Muscle layer of colon (tissue), 2 donors: ENCODE measurements around the gene SNAP29.

Experiments
- H3K27ac ChIP-seq: one replicate; pipeline ENCODE4 v1.7.0; 2013; ENCODE audit warnings: low read depth, mild to moderate bottlenecking, low read length, moderate library complexity
- H3K27me3 ChIP-seq, 2 donors: one replicate each; pipeline ENCODE4 v1.7.0; 2013; ENCODE audit warnings: low read length in 2 of 2, mild to moderate bottlenecking in 2 of 2; ENCODE audit not compliant: insufficient read depth in 2 of 2, control insufficient read depth in 1 of 2
- H3K36me3 ChIP-seq: one replicate; pipeline ENCODE4 v1.7.0; 2013; ENCODE audit warnings: mild to moderate bottlenecking, low read length; ENCODE audit not compliant: insufficient read depth
- H3K4me1 ChIP-seq: one replicate; pipeline ENCODE4 v1.7.0; 2013; ENCODE audit warnings: mild to moderate bottlenecking, low read length; ENCODE audit not compliant: insufficient read depth
- H3K4me3 ChIP-seq, 2 donors: one replicate each; pipeline ENCODE4 v1.7.0; 2013; ENCODE audit warnings: low read length in 2 of 2, low read depth in 1 of 2, mild to moderate bottlenecking in 1 of 2, moderate library complexity in 1 of 2
- H3K9ac ChIP-seq: one replicate; pipeline ENCODE4 v1.7.0; 2013; ENCODE audit warnings: low read length
- H3K9me3 ChIP-seq: one replicate; pipeline ENCODE4 v1.7.0; 2013; ENCODE audit warnings: mild to moderate bottlenecking, low read length
- donor health status: abdominal sarcoma.
- donor health status: Adenocarcinoma of cecum.

Gene SNAP29

DNA sequence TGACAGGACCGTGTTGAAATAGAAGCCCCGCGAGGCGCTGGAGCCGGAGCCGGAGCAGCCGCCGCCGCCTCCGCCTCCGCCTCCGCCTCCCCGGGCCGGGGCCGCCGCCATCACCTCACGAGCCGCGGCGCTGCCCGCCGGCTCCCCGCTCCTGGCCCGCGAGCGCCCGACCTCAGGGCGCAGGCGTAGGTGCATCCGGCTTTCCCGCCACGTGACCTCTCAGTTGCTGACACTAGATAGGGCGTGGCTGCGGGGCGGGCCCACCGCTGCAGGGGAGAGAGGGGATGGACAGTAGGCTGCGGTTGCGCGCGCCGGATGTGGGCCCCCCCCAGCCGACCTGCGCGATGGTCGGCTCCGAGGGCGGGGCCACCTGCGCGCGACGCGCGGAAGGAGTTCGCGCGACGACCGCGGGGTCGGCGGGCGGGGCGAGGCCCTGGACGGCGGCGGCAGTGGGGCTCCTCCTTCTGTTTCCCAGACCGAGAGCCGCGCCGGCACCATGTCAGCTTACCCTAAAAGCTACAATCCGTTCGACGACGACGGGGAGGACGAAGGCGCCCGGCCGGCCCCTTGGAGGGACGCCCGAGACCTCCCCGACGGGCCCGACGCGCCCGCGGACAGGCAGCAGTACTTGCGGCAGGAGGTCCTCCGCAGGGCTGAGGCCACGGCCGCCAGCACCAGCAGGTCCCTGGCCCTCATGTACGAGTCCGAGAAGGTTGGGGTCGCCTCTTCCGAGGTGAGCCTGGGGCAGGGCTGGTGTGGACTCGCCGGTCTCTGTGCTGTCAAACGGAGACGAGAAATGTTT is at the start of gene SNAP29, which contains the start of gene PI4KA:
SNAP29 (plus strand) TSS at position 393 of the 802 bp plus-strand sequence; CDS start at position 497, 104 bp downstream.
PI4KA (minus strand) TSS at position 197 of the 802 bp plus-strand sequence; CDS start at position 111, 86 bp downstream.
- no peaks in the 10 kb centered on the region for H3K9me3 ChIP-seq
- H3K27me3 ChIP-seq, result no peaks in the 10 kb centered on the region
- H3K9ac ChIP-seq, result peak within 1 kb of the TSS; percentile 57
- H3K36me3 ChIP-seq, result no peaks in the 10 kb centered on the region
- peak within 1 kb of the TSS; percentile 67 to 79 for H3K4me3 ChIP-seq
- H3K4me1 ChIP-seq, result peaks cover 23% of the 10 kb centered on the region
- peak within 1 kb of the TSS; percentile 71 for H3K27ac ChIP-seq

GRCh38 chr22:20809538-20810185 is 49.1 kb upstream of the SNAP29 start:
- H3K9me3 ChIP-seq, result no peaks in the 10 kb centered on the region
- H3K27me3 ChIP-seq, result no peaks in the 10 kb centered on the region
- no peak overlapping the region for H3K4me3 ChIP-seq
- no peak overlapping the region for H3K27ac ChIP-seq
- H3K4me1 ChIP-seq, result no peaks in the 10 kb centered on the region
- no peak overlapping the region for H3K9ac ChIP-seq
- H3K36me3 ChIP-seq, result peaks cover 67% of the 10 kb centered on the region

GRCh38 chr22:20810645-20811044 is 48.2 kb upstream of the SNAP29 start:
- Histone ChIP-seq H3K4me1 (no peaks in the 10 kb centered on the region), H3K27me3 (no peaks in the 10 kb centered on the region), H3K36me3 (peaks cover 64% of the 10 kb centered on the region), H3K27ac (no peak overlapping the region), H3K9me3 (no peaks in the 10 kb centered on the region), H3K4me3 (no peak overlapping the region), H3K9ac (no peak overlapping the region)

- Histone ChIP-seq H3K9me3 (no peaks in the 10 kb centered on the region), H3K9ac (no peak overlapping the region), H3K27me3 (no peaks in the 10 kb centered on the region), H3K4me1 (no peaks in the 10 kb centered on the region), H3K4me3 (no peak overlapping the region), H3K36me3 (peaks cover 60% of the 10 kb centered on the region), H3K27ac (no peak overlapping the region)
Measured at GRCh38 chr22:20811171-20811570, 47.6 kb upstream of the SNAP29 start.

DNA sequence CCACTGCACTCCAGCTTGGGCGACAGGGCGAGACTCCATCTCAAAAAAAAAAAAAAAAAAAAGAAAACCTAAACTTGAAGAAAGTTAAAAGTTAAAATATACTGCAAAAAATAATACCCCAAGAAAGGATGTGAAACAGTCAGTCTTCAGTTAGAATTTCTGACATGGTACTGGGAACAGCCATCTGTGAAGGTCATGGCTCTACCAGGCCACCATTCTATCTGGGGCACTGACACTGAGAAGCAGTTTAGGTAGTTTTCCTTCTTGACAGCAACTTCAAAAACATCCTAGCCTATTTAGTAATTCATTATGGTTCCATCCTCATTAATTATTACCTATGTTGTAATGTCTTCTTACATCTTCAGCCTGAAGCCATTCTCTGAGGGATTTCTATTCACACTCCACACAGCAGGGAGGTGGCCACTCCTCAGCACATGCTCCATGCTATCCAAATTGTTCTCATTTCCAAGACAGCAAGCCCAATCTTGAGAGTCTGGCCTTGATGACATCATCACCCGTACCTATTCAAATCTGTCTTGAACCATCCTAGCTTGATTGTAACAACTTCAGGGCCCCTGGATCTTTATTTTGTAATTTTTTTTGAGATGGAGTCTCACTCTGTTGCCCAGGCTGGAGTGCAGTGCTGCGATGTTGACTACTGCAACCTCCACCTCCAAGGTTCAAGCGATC is 46.7 kb upstream of the SNAP29 start:
- Histone ChIP-seq H3K36me3 (peaks cover 60% of the 10 kb centered on the region), H3K4me1 (no peaks in the 10 kb centered on the region), H3K9me3 (no peaks in the 10 kb centered on the region), H3K27me3 (no peaks in the 10 kb centered on the region), H3K9ac (no peak overlapping the region), H3K27ac (no peak overlapping the region), H3K4me3 (no peak overlapping the region)

DNA sequence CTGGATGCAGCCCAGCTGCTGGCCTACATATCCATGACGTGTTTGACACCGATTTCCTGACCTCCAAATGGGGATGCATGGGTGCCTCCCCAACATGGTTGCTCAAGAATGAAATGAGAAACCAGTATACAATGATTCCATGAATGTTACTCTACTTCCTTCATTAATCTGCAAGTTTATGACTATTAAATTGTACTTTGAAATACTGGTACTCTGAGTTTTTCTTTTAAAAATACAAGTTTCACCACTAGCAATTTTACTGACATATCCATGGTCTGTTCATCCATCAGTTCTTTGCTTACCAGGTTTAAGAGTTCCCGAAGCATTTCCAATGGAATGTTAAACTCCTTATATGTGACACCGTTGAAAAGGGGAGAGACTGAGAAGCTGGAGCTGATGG is 45.8 kb upstream of the SNAP29 start:
- H3K27ac ChIP-seq, result no peak overlapping the region
- H3K9me3 ChIP-seq, result no peaks in the 10 kb centered on the region
- H3K9ac ChIP-seq, result no peak overlapping the region
- H3K4me3 ChIP-seq, result no peak overlapping the region
- no peaks in the 10 kb centered on the region for H3K4me1 ChIP-seq
- H3K27me3 ChIP-seq, result no peaks in the 10 kb centered on the region
- peaks cover 57% of the 10 kb centered on the region for H3K36me3 ChIP-seq

- Histone ChIP-seq H3K36me3 (peaks cover 57% of the 10 kb centered on the region), H3K27ac (no peak overlapping the region), H3K9ac (no peak overlapping the region), H3K4me1 (no peaks in the 10 kb centered on the region), H3K4me3 (no peak overlapping the region), H3K27me3 (no peaks in the 10 kb centered on the region), H3K9me3 (no peaks in the 10 kb centered on the region)
Measured at GRCh38 chr22:20814221-20814808, 44.5 kb upstream of the SNAP29 start.

DNA sequence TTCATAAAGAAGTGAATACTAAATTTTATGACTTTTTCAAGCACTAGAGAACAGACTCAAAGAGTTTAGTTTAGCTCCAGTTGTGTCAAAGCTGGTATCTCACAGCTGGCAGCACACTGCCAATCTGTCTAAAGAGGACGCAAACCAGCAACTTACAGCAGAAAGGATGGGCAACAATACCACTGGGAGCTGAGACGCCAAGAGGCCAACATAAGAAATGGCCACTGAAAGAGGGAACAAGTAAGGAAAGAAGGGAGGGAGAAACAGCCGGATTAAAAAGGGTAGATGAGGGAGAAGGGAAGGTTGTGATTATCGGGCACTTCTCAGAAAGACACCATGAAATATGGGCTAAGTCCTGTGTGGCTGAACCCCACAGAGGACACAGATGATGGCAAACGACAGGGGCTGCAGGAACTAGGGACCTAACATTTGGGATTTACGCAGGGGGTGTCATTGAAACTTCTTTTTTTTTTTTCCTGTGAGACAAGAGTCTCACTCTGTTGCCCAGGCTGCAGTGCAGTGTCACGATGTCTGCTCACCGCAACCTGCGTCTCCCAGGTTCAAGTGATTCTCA is 43.2 kb upstream of the SNAP29 start:
- no peak overlapping the region for H3K27ac ChIP-seq
- no peaks in the 10 kb centered on the region for H3K4me1 ChIP-seq
- H3K9me3 ChIP-seq, result no peaks in the 10 kb centered on the region
- H3K9ac ChIP-seq, result no peak overlapping the region
- no peaks in the 10 kb centered on the region for H3K27me3 ChIP-seq
- H3K36me3 ChIP-seq, result peaks cover 56% of the 10 kb centered on the region
- H3K4me3 ChIP-seq, result no peak overlapping the region

DNA sequence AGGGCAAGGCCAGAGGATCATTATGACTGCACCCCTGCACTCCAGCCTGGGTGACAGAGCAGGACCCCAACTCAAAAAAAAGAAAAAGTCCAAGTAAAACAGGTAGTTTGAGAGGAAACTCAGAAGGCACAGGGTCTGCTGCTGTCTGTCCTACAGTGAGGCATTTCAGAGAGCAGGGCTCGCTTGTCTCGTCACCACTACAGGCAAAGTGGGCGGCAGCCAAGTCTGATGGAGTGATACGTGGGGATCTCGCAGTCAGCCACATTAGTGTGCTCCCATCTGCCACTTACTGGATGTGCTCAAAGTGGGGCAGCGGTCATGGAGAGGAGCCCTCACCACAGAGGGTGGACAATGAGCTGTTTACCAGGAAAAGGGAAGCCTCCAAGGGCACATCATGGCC is 42.2 kb upstream of the SNAP29 start:
- H3K27ac ChIP-seq, result no peak overlapping the region
- no peak overlapping the region for H3K9ac ChIP-seq
- no peaks in the 10 kb centered on the region for H3K4me1 ChIP-seq
- peaks cover 48% of the 10 kb centered on the region for H3K36me3 ChIP-seq
- no peaks in the 10 kb centered on the region for H3K27me3 ChIP-seq
- H3K4me3 ChIP-seq, result no peak overlapping the region
- no peaks in the 10 kb centered on the region for H3K9me3 ChIP-seq

- Histone ChIP-seq H3K4me1 (no peaks in the 10 kb centered on the region), H3K36me3 (peaks cover 42% of the 10 kb centered on the region), H3K4me3 (no peak overlapping the region), H3K9me3 (no peaks in the 10 kb centered on the region), H3K27me3 (no peaks in the 10 kb centered on the region), H3K9ac (no peak overlapping the region), H3K27ac (no peak overlapping the region)
Measured at GRCh38 chr22:20818471-20818870, 40.3 kb upstream of the SNAP29 start.

GRCh38 chr22:20819471-20819870 is 39.3 kb upstream of the SNAP29 start:
- H3K4me1 ChIP-seq, result no peaks in the 10 kb centered on the region
- no peak overlapping the region for H3K4me3 ChIP-seq
- no peaks in the 10 kb centered on the region for H3K27me3 ChIP-seq
- H3K27ac ChIP-seq, result no peak overlapping the region
- H3K9me3 ChIP-seq, result no peaks in the 10 kb centered on the region
- peaks cover 47% of the 10 kb centered on the region for H3K36me3 ChIP-seq
- H3K9ac ChIP-seq, result no peak overlapping the region
